Keratinocyte (primary cell): ENCODE results near the gene LBX1. TPM values are rescaled to one million over a fixed set of nuclear protein-coding genes. Genes with fewer than 3 reads are reported as not detected.

Experiments used
- DNase-seq: peaks from one replicate; pipeline ENCODE4 v3.0.0-alpha.2; 2011; ENCODE audit warnings: low read depth, missing footprints, low spot score
- FAIRE-seq: peaks from 2 replicates; lab custom pipeline; 2011; peaks lifted over from hg19 to GRCh38; lab: Jason Lieb, UNC
- H2AFZ ChIP-seq: 2 replicates; pipeline ENCODE4 v1.6.0; 2012; ENCODE audit warnings: low read length, control low read depth, inconsistent platforms; ENCODE audit not compliant: control insufficient read depth
- H3K27ac ChIP-seq: 2 replicates; pipeline ENCODE4 v1.5.1; 2011; ENCODE audit warnings: low read length; ENCODE audit not compliant: control insufficient read depth, insufficient read depth
- H3K27me3 ChIP-seq: 3 replicates; pipeline ENCODE4 v1.6.0; 2011; ENCODE audit warnings: low read length; ENCODE audit not compliant: control insufficient read depth, insufficient read depth; ENCODE audit errors: extremely low read depth
- H3K36me3 ChIP-seq, 2 experiments: 2 replicates in 1 of 2; 3 replicates in 1 of 2; pipeline ENCODE4 v1.5.1; 2011; ENCODE audit warnings: low read length in 2 of 2, mild to moderate bottlenecking in 1 of 2; ENCODE audit not compliant: control insufficient read depth in 2 of 2, insufficient read depth in 2 of 2; ENCODE audit errors: extremely low read depth in 1 of 2
- H3K4me1 ChIP-seq: 3 replicates; pipeline ENCODE4 v1.5.1; 2011; ENCODE audit warnings: low read length; ENCODE audit not compliant: control insufficient read depth, insufficient read depth; ENCODE audit errors: extremely low read depth
- H3K4me2 ChIP-seq: 3 replicates; pipeline ENCODE4 v1.6.0; 2011; ENCODE audit warnings: low read depth, low read length; ENCODE audit not compliant: control insufficient read depth, insufficient read depth; ENCODE audit errors: extremely low read depth
- H3K4me3 ChIP-seq, 3 experiments: fragments of 200-600 bp in 1 of 3; sonication (generic) in 1 of 3; 2 replicates in 2 of 3; 3 replicates in 1 of 3; pipeline ENCODE4 v1.5.1; 2011 to 2016; ENCODE audit warnings: low read length in 3 of 3, mild to moderate bottlenecking in 3 of 3, control low read depth in 2 of 3, inconsistent platforms in 1 of 3, low read depth in 1 of 3, mixed read lengths in 1 of 3, mixed run types in 1 of 3, moderate library complexity in 1 of 3; ENCODE audit not compliant: control insufficient read depth in 2 of 3, insufficient read depth in 2 of 3; ENCODE audit errors: extremely low read depth in 1 of 3
- H3K79me2 ChIP-seq: 2 replicates; pipeline ENCODE4 v1.6.0; 2012; ENCODE audit warnings: low read length; ENCODE audit not compliant: control insufficient read depth, insufficient read depth
- H3K9ac ChIP-seq: 3 replicates; pipeline ENCODE4 v1.6.0; 2011; ENCODE audit warnings: low read length; ENCODE audit not compliant: control insufficient read depth, insufficient read depth; ENCODE audit errors: extremely low read depth
- H3K9me1 ChIP-seq: 3 replicates; pipeline ENCODE4 v1.6.0; 2011; ENCODE audit warnings: low read length; ENCODE audit not compliant: control insufficient read depth, insufficient read depth; ENCODE audit errors: extremely low read depth
- H3K9me3 ChIP-seq: 2 replicates; pipeline ENCODE4 v1.5.1; 2012; ENCODE audit warnings: low read depth, low read length; ENCODE audit not compliant: control insufficient read depth
- H4K20me1 ChIP-seq: 3 replicates; pipeline ENCODE4 v1.6.0; 2011; ENCODE audit warnings: low read length; ENCODE audit not compliant: control insufficient read depth, insufficient read depth; ENCODE audit errors: extremely low read depth
- EZH2 ChIP-seq: IDR thresholded peaks from one replicate; pipeline ENCODE4 v1.6.1; 2012; ENCODE audit warnings: inconsistent platforms, mild to moderate bottlenecking, low read length, moderate library complexity
- dilution Hi-C: fragments of 300-500 bp; cut with MboI; formaldehyde crosslinking; loops from one replicate; pipeline ENCODE4 v1.7.0; 2020; ENCODE audit warnings: low sequenced_read_pairs; ENCODE audit not compliant: extremely low pct_ligation_motif_present
- polyA plus RNA-seq, 5 experiments: library from polyadenylated mRNA; depleted of rRNA in 3 of 5; stranded (reverse) in 3 of 5; stranded (forward) in 1 of 5; unstranded in 1 of 5; fragments of >200 nt; gene quantifications; 1 replicate in 1 of 5; 2 replicates in 3 of 5; 3 replicates in 1 of 5; pipeline versions ENCODE4 v1.2.1 to v1.2.3, GENCODE V29; 2011 to 2012; ENCODE audit warnings: missing spikeins in 2 of 5, low read depth in 1 of 5, low replicate concordance in 1 of 5
- TF ChIP-seq, protein P1 (sequence below), 3 experiments: IDR thresholded peaks in 1 of 3; conservative IDR thresholded peaks in 1 of 3; optimal IDR thresholded peaks in 1 of 3; 2 replicates in 2 of 3; 3 replicates in 1 of 3; pipeline versions ENCODE3 to v1.5.1; 2011; ENCODE audit warnings: low read length in 3 of 3, mild to moderate bottlenecking in 3 of 3, moderate library complexity in 2 of 3, control low read depth in 1 of 3, inconsistent platforms in 1 of 3; ENCODE audit not compliant: insufficient read depth in 2 of 3; ENCODE audit errors: extremely low read depth in 1 of 3

LBX1 gene
- polyA plus RNA-seq, 1 donor (not counting 4 experiments of a cell fraction or from before 2014, with no cell fraction given), result not detected

DNA sequence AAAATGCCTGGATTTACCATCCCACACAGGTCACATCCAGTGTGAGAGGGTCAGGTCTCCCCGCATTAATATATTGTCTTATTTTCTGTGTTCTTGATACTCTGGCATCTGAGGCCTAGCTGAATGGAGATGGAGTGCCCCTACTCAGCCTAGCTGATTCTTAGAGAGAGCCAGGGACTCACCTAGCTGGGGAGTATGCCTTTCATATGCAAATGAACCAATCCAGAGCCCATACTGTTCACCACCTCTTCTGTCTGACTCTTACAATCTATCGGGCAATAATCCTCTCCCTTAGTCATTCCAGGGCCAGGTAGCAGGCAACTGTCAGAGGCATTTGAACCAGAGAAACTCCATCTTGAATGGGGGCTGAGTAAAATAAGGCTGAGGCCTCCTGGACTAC, 46.3 kb downstream of the LBX1 start:
- Histone ChIP-seq H2AFZ (no peak overlapping the region), H3K27me3 (peaks cover 14% of the 10 kb centered on the region), H3K4me2 (no peak overlapping the region), H3K36me3 (no peaks in the 10 kb centered on the region), H3K9me3 (no peaks in the 10 kb centered on the region), H3K27ac (no peak overlapping the region), H3K4me1 (no peaks in the 10 kb centered on the region), H3K4me3 (no peak overlapping the region), H4K20me1 (no peaks in the 10 kb centered on the region), H3K9ac (no peak overlapping the region), H3K9me1 (no peaks in the 10 kb centered on the region), H3K79me2 (no peaks in the 10 kb centered on the region)
- dilution Hi-C loops, result no loop called here
- DNase-seq, result no peak
- FAIRE-seq, result no peak
- no peak for TF ChIP-seq EZH2
- TF ChIP-seq, protein P1, sequence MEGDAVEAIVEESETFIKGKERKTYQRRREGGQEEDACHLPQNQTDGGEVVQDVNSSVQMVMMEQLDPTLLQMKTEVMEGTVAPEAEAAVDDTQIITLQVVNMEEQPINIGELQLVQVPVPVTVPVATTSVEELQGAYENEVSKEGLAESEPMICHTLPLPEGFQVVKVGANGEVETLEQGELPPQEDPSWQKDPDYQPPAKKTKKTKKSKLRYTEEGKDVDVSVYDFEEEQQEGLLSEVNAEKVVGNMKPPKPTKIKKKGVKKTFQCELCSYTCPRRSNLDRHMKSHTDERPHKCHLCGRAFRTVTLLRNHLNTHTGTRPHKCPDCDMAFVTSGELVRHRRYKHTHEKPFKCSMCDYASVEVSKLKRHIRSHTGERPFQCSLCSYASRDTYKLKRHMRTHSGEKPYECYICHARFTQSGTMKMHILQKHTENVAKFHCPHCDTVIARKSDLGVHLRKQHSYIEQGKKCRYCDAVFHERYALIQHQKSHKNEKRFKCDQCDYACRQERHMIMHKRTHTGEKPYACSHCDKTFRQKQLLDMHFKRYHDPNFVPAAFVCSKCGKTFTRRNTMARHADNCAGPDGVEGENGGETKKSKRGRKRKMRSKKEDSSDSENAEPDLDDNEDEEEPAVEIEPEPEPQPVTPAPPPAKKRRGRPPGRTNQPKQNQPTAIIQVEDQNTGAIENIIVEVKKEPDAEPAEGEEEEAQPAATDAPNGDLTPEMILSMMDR (optimal IDR thresholded peaks at IDR 0.05 in 1 of 3, IDR thresholded peaks at IDR 0.05 in 1 of 3, conservative IDR thresholded peaks at IDR 0.05 in 1 of 3; ENCODE audit: extremely low read depth in 1 of 3, insufficient read depth in 2 of 3, low read length in 3 of 3), result no peak

Other genes with a start within 250 kb of the LBX1 start
- 71.1 to 105 TPM (median 75.3 TPM) in 3 replicates for gene MRPL43, start 242.0 kb downstream of the LBX1 start, polyA plus RNA-seq
- gene TWNK, start 241.9 kb downstream of the LBX1 start, polyA plus RNA-seq, result 10.1 to 16.9 TPM (median 12.9 TPM) in 3 replicates
- gene LZTS2, start 229.7 kb downstream of the LBX1 start, polyA plus RNA-seq, result 18.1 to 36.7 TPM (median 18.6 TPM) in 3 replicates
- 0.31 to 0.54 TPM (median 0.54 TPM) in 3 replicates for gene PDZD7, start 198.3 kb downstream of the LBX1 start, polyA plus RNA-seq
- gene SFXN3, start 198.2 kb downstream of the LBX1 start, polyA plus RNA-seq, result 77.0 to 102 TPM (median 78.7 TPM) in 3 replicates
- gene KAZALD1, start 167.5 kb downstream of the LBX1 start, polyA plus RNA-seq, result 0.08 to 0.18 TPM (median 0.18 TPM) in 3 replicates
- not detected in 3 replicates for gene TLX1, start 98.2 kb downstream of the LBX1 start, polyA plus RNA-seq
- 13.2 to 21.7 TPM (median 16.6 TPM) in 3 replicates for gene BTRC, start 124.7 kb upstream of the LBX1 start, polyA plus RNA-seq